Activated gamma-delta T cell treated with Interleukin-2 at 50 U/mL for 16 hours (primary cell): ENCODE measurements around the gene ANO4.
"Not testable (repeated sequence)": the region's sequence is repeated elsewhere in the genome, so short reads cannot be mapped to it uniquely, and the experiment has no call there.

Experiments
- DNase-seq: peaks from one replicate; pipeline ENCODE4 v3.0.0-alpha.2; 2020

Gene ANO4

DNA sequence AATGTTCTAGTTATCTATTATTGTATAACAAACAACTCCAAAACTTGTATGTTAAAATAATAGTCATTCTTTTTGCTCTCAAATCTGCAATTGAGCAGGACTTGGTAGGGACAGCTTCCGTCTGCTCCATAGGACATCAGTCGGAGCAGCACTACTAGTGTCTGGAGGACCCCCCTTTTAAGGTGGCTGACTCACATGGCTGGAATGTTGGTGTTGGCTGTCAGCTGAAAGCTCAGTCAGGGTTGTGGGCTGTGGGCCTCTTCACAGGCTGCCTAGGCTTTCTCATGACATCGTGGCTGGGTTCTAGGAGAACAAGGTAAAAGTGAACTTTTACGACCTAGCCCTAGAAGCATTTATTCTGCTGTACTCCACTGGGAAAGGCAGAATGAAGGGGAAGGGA, 160.6 kb downstream of the ANO4 start:
- no peak for DNase-seq

DNA sequence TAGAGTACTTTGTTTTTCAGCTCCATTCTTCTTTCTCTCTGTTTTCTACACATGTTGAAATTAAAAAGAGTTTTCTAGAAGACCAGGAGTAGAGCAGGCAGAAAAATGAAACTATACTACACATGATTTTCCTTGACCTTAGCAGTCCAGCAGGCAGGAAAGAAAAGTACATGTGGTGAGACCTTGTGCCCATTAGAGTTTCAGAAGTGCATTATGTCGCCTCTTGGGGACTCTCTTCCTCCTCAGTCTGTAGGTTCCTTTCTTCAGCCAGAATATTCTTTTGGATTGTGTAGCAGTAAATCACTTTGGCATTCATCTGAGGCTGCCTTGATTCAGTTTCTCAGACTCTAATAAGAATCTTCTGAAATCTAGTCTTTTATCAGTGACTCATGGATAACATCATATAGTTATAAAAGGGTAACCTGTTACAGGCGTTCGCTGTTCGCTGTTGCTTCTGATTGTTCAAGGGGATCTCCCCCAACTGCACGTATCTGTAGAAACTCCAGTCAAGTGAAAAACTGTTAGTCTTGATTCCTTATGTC, 161.8 kb downstream of the ANO4 start:
- no peak for DNase-seq

DNA sequence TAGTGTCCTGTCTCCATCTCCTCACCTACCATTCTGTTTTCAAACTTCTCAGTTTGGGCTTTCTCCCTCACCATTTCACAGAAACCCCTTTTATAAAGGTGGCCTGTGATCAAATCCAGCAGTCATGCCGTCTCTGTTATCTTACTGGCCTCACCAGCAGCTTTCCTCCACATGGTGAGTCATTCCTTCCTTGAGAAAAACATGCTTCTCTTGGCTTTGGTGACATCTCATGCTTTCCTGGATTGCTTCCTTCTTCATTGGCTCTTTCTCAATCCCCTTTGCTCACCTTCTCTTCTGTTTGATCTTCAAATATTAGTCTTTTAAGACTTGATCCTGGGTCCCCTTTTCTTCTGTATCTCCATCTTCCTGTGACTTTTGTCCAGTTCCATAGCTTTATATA, 164.9 kb downstream of the ANO4 start:
- DNase-seq, result no peak

DNA sequence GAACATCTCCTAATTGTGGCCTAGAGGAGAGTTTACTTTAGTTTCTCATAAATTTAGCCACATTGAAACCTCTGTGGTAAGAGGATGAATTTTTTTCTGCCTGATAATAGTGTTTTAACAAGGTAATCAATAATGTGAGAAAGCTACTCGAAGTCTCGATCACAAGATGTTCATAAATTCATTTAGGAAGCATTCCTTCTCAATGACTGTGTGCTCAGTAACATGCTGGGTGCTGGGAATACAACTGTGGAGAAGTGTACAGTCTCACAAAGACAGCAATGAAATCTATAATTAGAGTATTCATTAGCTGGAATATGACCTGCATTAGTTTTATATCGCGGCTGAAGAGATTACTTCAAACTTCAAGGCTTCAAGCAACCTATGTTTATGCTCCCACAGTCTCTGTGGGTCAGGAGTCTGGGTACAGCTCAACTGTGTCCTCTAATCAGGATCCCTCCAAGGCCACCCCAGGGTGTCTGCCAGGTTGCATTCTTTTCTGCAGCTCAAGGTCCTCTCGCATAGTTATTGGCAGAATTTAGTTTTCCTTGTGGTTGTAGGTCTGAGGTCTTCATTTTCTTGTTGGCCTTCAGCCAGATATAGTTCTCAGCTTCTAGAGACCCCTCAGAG, 167.6 kb downstream of the ANO4 start:
- no peak for DNase-seq

DNA sequence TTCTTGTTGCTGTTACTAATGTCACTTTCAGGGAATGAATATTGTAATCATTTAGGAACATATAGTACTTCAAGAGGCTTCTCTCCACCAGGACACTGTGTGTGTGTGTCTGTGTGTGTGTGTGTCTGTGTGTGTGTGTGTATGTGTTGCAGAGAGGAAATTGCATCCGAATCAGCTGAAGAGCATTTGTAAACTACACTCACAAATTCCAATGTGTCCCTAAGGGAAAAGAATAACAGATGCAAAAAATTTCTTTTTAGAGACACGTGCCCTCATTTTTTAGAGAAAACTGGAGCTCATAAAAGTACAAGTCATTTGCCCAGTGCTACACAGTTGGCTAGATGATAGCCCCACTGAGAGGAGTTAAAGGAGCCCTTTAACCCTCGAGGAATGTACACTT, 168.8 kb downstream of the ANO4 start:
- DNase-seq, result no peak

DNA sequence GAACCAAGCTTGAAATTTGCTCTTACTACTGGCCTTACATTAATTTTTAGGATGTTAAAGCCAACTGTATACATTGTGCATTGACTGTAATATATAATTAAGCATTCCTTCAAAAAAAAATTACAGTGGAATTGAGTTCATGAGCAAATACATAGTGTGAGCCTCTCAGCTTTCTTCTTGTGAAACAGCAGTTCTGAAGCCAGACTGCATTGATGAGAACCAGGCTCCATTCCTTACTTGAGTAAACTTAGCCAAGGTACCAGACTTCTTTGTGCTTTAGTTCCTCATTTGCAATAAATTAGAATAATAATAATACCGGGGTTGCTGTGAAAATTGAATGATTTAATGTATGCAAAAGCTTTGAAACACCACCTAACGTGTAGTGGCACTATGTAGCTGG, 169.5 kb downstream of the ANO4 start:
- DNase-seq, result no peak

DNA sequence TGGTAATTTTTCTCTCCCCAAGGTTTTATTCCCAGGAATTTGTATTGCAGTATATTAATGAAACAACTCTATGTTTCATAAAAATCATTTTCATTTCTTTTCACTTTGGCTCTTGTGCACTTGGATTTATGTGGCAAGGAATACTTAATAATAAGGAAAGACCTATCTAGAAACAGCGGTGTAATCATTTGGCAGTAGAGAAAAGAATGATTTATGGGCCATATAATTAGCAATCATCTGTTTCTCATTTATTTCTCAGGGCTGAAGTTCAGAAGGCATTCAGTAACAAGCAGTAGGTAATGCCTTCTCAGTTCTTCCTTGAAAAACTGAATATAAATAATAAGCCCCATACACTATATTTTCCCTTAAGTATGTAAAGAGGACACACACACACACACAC, 172.6 kb downstream of the ANO4 start:
- DNase-seq, result no peak

DNA sequence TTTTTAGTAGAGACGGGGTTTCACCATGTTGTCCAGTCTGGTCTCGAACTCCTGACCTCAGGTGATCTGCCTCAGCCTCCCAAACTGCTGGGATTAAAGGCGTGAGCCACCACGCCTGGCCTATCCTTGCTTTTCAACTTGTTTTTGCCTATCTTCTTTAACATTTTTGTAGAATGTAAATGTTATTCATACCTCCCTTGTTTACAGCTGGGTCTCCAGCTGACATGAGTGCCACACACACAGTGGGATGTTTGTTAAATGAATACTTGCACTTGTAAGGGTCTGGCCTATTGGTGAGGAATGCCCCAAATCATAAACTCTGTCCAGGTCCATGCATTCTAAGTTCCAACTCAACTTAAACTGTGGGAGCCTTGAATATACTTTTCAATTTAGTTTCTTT, 176.3 kb downstream of the ANO4 start:
- no peak for DNase-seq

DNA sequence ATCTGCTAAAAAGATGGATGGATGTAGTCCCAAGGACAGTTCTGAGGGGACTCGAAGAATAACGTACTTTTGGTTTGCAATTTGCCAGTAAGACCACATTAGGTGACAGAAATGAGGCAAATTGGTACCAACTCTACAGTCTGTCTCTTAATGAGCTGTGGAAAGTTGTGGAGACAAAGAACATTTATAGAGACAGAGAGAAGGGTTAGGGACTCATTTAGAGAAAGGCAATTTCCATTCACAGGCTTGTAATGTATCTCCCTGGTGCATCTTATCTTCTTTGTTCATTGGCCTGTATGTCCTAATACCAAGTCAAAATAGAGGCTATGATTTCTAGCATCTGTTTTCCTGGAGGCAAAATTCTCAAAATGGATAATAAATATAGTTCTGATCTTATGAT, 177.5 kb downstream of the ANO4 start:
- no peak for DNase-seq

DNA sequence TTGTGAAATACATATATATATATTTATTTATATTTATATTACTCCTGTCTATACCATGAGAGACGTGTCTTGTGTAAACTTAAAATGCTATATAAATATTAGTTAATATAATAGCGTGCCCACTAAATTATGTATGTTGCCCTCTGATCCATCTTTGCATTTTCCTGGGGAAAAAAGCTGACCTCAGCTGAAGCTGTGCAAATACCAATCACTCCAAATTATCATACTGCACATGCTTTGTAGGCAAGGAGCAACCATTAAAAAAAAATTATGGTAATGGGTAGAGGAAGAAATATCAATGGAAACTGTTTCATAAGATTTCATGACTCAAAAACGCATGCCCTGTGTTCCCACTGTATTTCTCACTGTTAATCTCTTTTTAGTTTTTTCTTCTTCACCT, 179.8 kb downstream of the ANO4 start:
- DNase-seq, result no peak

DNA sequence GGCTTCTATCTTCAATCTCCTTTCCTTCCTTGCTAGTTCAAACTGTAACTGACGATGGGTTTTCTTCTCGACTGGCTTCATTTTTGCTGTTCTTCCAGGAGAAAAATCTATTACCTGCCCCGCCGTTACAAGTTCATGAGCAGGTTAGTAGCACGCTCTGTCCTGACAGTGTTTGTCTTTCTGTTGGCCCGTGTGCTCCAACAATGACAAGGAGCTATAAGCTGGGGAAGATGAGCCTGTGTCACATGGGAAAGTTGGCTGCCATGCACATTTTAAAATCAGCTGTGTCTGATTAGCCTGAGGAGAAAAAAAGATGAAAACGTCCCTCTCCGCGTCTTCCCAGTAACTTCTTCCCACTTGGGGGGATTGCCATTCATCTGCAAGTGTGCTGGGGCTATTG, 180.2 kb downstream of the ANO4 start:
- DNase-seq, result no peak

DNA sequence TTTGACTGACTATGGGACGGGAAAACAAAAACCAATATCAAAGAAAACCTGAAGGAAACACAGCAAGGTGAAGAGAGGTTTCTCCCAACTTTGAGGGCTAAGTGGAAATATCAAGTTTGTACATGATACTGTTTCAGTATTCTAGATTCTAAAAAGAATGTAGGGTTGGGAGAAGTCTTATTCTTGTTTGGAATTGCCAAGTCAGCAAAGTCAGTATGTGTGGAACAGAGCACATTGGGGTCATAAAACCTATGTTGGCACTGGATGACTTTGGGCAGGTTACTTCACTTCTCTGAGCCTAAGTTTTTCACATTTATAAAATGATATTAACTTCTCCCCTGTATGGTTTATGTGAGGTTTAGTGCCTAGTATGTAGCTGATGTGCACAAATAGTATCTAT, 182.2 kb downstream of the ANO4 start:
- DNase-seq, result no peak

DNA sequence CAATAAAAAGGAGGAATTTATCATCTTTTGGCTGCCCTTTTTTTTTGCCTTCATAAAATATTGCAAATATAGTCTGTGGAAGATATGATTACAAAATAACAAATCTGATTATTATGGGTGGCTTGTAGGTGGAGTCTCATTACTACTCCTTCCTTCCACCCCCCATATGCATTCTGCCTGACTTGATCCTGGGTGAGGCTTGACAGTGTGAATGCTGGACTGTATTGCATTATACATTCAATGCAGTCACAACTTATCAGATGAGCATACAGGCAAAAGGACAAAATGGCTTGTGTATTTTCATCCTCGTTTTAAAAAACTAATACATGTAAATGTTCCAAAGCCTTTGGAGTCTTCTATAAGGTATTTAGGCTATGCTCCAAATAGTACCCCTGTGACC, 186.3 kb downstream of the ANO4 start:
- no peak for DNase-seq

DNA sequence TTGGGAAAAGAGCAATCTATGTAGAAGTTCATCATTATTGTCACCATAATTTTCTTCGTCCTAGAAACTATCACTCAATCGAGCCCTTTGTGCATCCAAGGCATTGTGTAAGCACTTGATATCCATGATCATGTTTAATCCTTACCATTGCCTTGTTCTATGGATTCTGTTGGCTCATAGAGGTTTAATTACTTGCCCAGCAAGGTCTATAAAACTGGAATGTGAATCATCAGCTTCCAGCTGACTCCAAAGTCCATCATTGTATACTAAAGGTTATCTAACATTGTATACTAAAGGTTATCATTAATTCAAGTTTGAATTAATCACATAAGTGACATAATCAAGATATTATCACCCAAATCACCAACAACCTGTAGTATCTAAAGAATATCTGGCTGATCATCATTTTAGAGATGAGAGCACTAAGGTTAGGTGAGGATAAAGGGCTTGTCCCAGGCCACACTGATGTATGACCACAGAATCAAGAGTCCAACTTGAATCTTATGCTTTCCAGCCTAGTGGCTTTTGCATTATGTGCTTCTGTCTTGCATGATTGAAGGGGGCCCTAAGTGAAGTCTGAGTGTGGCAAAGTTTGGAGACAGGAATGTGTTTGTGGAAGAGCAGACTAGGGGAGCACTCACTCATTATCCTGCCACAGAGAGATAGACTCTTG, 188.1 kb downstream of the ANO4 start:
- no peak for DNase-seq

DNA sequence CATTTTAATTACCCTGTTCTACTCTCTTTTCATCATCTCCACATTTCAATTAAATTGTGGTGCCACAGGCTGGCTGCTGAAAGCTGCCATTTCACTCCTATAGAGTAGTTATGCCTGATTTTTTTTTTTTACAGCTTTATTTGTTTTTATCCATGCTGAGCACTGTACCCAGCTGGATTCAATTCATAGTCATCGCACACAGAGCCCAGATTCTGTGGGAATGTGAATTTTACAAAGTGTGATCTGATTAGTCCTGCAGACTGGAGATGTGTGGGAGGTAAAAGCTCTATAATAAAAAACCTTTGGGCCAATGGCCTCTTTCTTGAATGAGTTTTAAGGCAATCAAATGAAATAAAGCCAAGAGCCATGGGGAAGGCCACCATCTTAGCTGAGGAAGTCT, 190.2 kb downstream of the ANO4 start:
- no peak for DNase-seq

DNA sequence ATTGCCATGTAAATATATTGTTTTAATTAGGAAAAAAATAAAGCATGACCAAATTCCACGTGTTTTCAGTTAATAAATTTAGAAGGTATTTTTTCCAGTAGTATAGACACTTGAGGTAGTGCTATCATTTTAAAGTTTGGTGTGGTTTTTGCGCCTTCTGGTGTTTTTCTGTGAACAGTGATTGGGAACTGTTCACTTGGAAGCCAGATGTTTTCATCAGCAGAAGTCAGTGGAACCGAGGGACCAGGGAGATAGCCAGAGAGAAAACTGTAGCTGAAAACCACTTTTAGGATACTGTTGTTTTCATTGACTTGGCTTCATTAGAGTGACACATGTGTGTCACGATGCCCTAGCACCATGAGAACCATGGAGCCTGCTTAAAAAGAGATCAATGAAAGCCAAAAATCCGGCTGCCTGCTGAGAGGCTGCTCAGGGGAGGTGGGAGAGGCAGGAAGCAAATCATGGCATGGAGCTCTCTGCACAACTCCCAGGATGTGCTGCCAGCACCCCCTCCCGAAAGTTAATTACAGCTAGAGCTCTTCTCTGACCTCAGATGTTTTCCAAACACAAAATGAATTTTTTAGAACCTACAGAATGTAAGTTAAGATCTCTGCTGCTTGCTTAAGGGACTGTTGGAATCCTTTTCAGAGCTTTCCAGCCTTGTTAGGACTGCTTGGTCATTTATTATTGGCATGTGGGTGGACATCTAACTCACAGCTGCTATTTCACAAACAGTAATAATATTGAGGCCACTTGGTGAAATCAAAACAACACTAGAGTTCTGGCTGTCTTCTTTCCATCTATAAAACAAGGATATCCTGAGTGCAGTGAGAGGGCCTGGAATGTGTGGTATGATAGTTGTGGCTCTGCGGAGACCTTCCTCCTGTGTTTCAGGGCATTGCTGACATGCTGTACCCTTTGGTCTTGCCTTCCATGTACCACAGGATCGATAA, 192.3 kb downstream of the ANO4 start:
- no peak for DNase-seq

DNA sequence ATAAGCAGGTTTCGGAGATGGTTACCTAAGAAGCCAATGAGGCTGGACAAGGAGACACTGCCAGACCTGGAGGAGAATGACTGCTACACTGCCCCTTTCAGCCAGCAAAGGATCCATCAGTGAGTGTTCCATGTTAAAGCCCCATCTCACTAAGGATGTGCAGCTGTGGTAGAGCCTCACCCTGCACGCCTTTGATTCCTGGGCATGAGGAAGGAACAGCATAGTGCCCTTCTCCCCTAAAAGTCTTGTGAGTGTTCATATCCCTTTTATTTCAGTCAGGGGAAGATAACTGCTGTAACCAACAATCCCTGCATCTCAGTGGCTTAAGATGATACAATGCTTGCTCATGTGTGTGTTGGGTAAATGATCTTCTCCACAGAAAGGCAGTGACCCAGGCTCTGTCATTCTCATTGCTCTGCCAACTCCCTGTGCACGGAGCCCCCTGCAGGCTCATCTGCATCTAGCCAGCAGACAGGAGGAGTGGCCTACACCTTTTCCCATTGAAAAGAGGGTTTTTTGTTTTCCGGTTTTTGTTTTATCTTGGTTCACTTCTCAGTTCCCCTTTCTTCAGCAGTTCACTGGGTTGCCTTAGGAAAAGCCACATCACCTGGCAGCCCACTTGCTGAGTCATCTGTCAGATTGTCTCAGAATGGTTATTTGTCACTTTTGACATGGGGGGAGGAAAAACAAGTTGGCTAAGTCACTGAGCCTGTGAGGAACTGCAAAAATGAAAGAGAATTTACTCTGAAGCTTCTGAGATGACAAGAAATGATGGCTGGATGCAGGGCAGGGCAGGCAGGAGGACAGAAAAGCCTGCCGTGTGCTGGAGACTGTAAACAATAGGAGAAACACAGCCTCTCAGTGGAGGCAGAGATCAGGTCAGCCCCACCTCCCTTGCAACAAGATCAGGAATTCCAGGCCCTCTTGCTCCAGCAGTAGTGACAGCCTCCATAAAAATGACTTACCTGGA, 193.3 kb downstream of the ANO4 start:
- no peak for DNase-seq

DNA sequence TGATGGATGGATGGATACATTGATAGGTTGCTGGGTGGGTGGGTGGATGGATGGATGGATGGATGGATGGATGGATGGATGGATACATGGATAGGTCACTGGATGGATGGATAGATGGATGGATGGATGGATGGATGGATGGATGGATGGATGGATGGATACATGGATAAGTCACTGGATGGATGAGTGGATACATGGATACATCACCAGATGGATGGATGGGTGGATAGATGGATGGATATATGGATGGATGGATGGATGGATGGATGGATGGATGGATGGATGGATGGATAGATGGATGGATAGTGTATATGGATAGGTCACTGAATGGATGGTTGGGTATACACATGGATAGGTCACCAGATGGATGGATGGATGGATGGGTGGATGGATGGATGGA, 194.9 kb downstream of the ANO4 start:
- DNase-seq, result not testable (repeated sequence)

DNA sequence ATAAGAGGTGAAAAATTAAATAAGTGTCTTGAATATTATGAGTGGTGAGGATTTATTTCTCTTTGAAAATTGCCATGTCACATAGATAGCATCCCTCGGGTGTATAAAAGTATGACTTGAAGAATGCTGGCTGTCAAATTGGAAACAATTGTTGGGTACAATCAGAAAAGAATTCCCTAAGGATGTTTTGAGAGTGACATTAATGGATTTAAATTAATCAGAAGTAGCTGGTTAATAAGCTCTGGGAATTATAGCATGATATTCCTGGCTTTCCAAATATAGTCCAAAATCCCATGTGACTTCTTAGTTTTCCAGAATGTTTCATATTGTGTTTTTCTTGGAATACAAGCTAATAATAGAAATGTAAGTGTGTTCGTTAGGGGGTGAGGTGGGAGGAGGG, 196.5 kb downstream of the ANO4 start:
- DNase-seq, result no peak

DNA sequence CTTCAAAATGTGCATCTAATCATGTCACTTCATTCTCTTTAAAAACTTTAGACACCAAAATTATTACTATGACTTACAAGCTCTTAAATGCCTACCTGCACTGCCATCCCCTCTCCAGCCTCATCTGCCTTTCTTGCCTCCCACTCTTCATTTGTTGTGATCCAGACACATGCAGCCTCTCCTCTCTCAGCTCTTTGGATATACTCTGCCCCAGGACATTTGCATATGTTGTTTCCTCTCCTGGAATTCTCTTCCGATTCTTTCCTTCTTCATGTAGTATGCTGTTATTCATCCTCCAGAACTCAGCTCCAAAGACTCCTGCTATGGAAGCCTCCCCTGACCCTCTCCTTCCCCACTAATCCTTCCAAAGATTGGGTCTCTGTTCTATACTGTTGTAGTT, 197.6 kb downstream of the ANO4 start:
- no peak for DNase-seq

DNA sequence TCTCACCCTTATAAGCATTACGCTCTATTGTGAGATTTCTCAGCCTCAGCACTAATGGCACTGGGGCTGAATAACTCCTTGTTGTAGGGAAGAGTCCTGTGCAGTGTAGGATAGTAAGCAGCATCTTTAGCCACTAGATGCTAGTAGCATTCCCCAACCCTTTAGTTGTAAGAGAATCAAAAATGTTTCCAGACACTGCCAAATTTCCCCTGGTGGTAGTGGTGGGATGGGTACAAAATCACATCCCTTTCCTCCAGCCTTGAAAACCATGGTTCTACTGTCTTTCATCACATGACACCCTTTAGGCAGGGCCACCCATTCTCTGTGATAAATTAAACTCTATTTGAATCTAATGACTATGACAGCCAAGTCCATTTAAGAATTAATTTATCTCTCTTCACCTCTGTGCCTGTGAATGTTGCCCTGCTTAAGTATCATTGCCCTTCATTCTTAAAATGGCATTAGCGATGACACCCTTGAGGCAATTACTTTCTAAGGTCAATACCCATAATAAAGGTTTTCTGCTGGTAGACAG, 199.4 kb downstream of the ANO4 start:
- DNase-seq, result no peak

DNA sequence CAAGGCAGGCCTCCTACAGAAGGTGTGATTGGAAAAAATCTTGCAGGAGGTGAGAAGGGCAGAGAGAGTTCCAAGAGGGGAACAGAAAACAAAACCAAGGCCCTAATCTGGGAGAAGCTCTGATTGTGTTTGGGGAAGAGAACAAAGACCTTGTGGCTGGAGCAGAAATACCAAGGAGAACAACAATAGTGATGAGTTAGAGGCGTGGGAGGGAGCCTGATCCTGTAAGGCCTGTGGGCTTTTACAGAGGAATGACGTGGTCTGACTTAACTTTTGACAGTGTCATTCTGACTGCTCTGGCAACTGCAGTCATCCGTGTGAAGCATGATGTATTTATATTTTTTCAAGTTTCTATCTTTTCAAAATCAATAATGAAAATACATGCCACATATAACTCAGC, 200.6 kb downstream of the ANO4 start:
- no peak for DNase-seq
